Endothelial cell of umbilical vein (primary cell): Measurements from ENCODE around the gene WDR90. TPM values are rescaled to one million over a fixed set of nuclear protein-coding genes. Genes with fewer than 3 reads are reported as not detected.

Source experiments
- BruUV-seq: library from RNA; stranded (reverse); fragments of 400-500 nt; replicated peaks from 2 replicates; lab custom pipeline; 2021; lab: Mats Ljungman, UMichigan
- CTCF ChIA-PET: fragments of 300-600, 350-600 bp; sonication (Branson Sonifier 250); formaldehyde crosslinking; loops from one replicate; lab custom pipeline; 2021; ENCODE audit warnings: antibody characterized with exemption, inconsistent platforms; lab: Charles Lee
- POLR2A ChIA-PET: fragments of 300-600, 350-600 bp; sonication (Branson Sonifier 250); formaldehyde crosslinking; loops from one replicate; lab custom pipeline; 2021; ENCODE audit warnings: antibody characterized with exemption, inconsistent platforms; lab: Charles Lee
- DNase-seq: peaks from one replicate; pipeline ENCODE4 v3.0.0-alpha.2; 2011; ENCODE audit warnings: low read depth, low spot score
- FAIRE-seq: peaks from 2 replicates; lab custom pipeline; 2011; peaks lifted over from hg19 to GRCh38; lab: Jason Lieb, UNC
- H2AFZ ChIP-seq: 2 replicates; pipeline ENCODE4 v1.6.0; 2012; ENCODE audit warnings: low read depth, low read length, control low read depth, inconsistent platforms
- H3K27ac ChIP-seq: 2 replicates; pipeline ENCODE4 v1.5.1; 2011; ENCODE audit warnings: low read depth, mild to moderate bottlenecking, control low read depth, low read length, moderate library complexity; ENCODE audit not compliant: insufficient read depth
- H3K27me3 ChIP-seq, 2 experiments: 2 replicates each; pipeline versions ENCODE4 v1.6.0 to v1.6.1; 2011; ENCODE audit warnings: low read length in 2 of 2, mixed read lengths in 1 of 2; ENCODE audit not compliant: control insufficient read depth in 2 of 2, insufficient read depth in 2 of 2
- H3K36me3 ChIP-seq, 2 experiments: 2 replicates in 1 of 2; 3 replicates in 1 of 2; pipeline ENCODE4 v1.5.1; 2011; ENCODE audit warnings: low read length in 2 of 2, mild to moderate bottlenecking in 1 of 2, moderate library complexity in 1 of 2; ENCODE audit not compliant: control insufficient read depth in 2 of 2, insufficient read depth in 2 of 2; ENCODE audit errors: extremely low read depth in 1 of 2
- H3K4me1 ChIP-seq: 3 replicates; pipeline ENCODE4 v1.5.1; 2011; ENCODE audit warnings: mild to moderate bottlenecking, low read length; ENCODE audit not compliant: control insufficient read depth, insufficient read depth; ENCODE audit errors: extremely low read depth
- H3K4me2 ChIP-seq: 2 replicates; pipeline ENCODE4 v1.6.1; 2011; ENCODE audit warnings: low read length, control low read depth, mixed read lengths; ENCODE audit not compliant: insufficient read depth
- H3K4me3 ChIP-seq, 3 experiments: fragments of 200-600 bp in 1 of 3; sonication (generic), shearing (Covaris generic) in 1 of 3; replicated peaks in 1 of 3; 2 replicates each; pipeline ENCODE4 v1.5.1; 2011 to 2016; ENCODE audit warnings: control low read depth in 3 of 3, low read length in 3 of 3, mild to moderate bottlenecking in 2 of 3, inconsistent platforms in 1 of 3, low read depth in 1 of 3, moderate library complexity in 1 of 3; ENCODE audit not compliant: insufficient read depth in 1 of 3
- H3K79me2 ChIP-seq: 2 replicates; pipeline ENCODE4 v1.6.0; 2012; ENCODE audit warnings: low read length, inconsistent platforms; ENCODE audit not compliant: control insufficient read depth, insufficient read depth
- H3K9ac ChIP-seq: replicated peaks from 2 replicates; pipeline ENCODE3; 2011; ENCODE audit warnings: low read length, control low read depth; ENCODE audit not compliant: insufficient read depth; ENCODE audit errors: extremely low read depth
- H3K9me1 ChIP-seq: replicated peaks from 3 replicates; pipeline ENCODE4 v1.6.0; 2011; ENCODE audit warnings: mild to moderate bottlenecking, low read length; ENCODE audit not compliant: control insufficient read depth, insufficient read depth; ENCODE audit errors: extremely low read depth
- H3K9me3 ChIP-seq: replicated peaks from 2 replicates; pipeline ENCODE4 v1.5.1; 2012; ENCODE audit warnings: low read length, inconsistent platforms; ENCODE audit not compliant: control insufficient read depth, insufficient read depth
- H4K20me1 ChIP-seq: replicated peaks from 2 replicates; pipeline ENCODE3; 2011; ENCODE audit warnings: mild to moderate bottlenecking, low read length; ENCODE audit not compliant: control insufficient read depth, insufficient read depth; ENCODE audit errors: extremely low read depth
- EZH2 ChIP-seq: IDR thresholded peaks from 2 replicates; pipeline ENCODE4 v1.6.1; 2012; ENCODE audit warnings: borderline replicate concordance, low read depth, mild to moderate bottlenecking, moderate library complexity, low read length, inconsistent platforms; ENCODE audit not compliant: severe bottlenecking
- FOS ChIP-seq: IDR thresholded peaks from 2 replicates; pipeline ENCODE4 v1.6.1; 2011; ENCODE audit warnings: mild to moderate bottlenecking, low read length, moderate library complexity, borderline replicate concordance; ENCODE audit not compliant: insufficient read depth
- JUN ChIP-seq: IDR thresholded peaks from 2 replicates; pipeline ENCODE4 v1.6.1; 2011; ENCODE audit warnings: borderline replicate concordance, low read depth; ENCODE audit not compliant: insufficient read length, insufficient read depth
- MAX ChIP-seq: IDR thresholded peaks from 2 replicates; pipeline ENCODE4 v1.6.1; 2011; ENCODE audit not compliant: insufficient read depth, insufficient read length
- MYC ChIP-seq: IDR thresholded peaks from one replicate; pipeline ENCODE4 v1.6.1; 2011; ENCODE audit warnings: mild to moderate bottlenecking, low read depth, low read length
- POLR2A ChIP-seq: IDR thresholded peaks from 2 replicates; pipeline ENCODE4 v1.6.1; 2012; ENCODE audit warnings: low read depth, mild to moderate bottlenecking, control low read depth, low read length
- POLR2AphosphoS5 ChIP-seq: IDR thresholded peaks from 2 replicates; pipeline ENCODE4 v1.6.1; 2012; ENCODE audit warnings: low read depth, mild to moderate bottlenecking, control low read depth, low read length, moderate library complexity; ENCODE audit not compliant: insufficient read depth
- dilution Hi-C: fragments of 300-500 bp; cut with MboI; formaldehyde crosslinking; loops from one replicate; pipeline ENCODE4 v1.15.0; 2019; ENCODE audit warnings: low sequenced_read_pairs; ENCODE audit not compliant: extremely low pct_ligation_motif_present
- intact Hi-C: fragments of 100-400 bp; cut with micrococcal nuclease; formaldehyde crosslinking; loops from one replicate; pipeline ENCODE4 v1.10.0; 2022
- polyA plus RNA-seq, 4 experiments: library from polyadenylated mRNA; depleted of rRNA in 3 of 4; stranded (reverse) in 3 of 4; unstranded in 1 of 4; fragments of >200 nt; gene quantifications; 2 replicates each; pipeline versions ENCODE4 v1.2.1 to v1.2.3, GENCODE V29; 2011 to 2012; ENCODE audit warnings: missing spikeins in 1 of 4
- total RNA-seq: library from RNA; stranded (reverse); gene quantifications from 2 replicates; pipeline ENCODE4 v1.2.3, GENCODE V29; 2021
- TF ChIP-seq, protein P1 (sequence below), 2 donors: IDR thresholded peaks; 1 replicate in 1 of 2; 2 replicates in 1 of 2; pipeline ENCODE4 v1.5.1; 2011; ENCODE audit warnings: low read length in 2 of 2, mild to moderate bottlenecking in 2 of 2, moderate library complexity in 2 of 2, control low read depth in 1 of 2, inconsistent platforms in 1 of 2, low read depth in 1 of 2; ENCODE audit not compliant: insufficient read depth in 1 of 2; ENCODE audit errors: extremely low read depth in 1 of 2

WDR90 gene
- total and polyA plus RNA-seq, 2 donors (not counting 3 experiments of a cell fraction or from before 2014, with no cell fraction given), result 22.2 to 51.8 TPM

DNA sequence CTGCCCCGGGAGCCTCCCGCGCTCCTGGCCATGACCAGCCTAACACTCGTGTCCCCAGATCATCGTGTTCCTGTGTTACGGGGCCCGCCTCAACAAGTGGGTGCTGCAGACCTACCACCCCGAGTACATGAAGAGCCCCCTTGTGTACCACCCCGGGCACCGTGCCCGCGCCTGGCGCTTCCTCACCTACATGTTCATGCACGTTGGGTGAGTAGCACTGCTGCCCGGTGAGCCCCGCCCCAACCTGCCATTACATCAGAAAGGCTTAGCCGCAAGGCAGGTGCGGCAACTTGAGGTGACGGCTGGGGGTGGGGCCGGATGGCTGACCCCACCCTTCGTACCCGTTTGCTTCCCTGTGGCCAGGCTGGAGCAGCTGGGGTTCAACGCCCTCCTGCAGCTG, 27.7 kb downstream of the WDR90 start:
- dilution Hi-C loops (no loop called here), intact Hi-C loops (no loop called here)
- no peak overlapping the region for H3K9ac ChIP-seq
- no TSS peak for BruUV-seq
- no peak for FAIRE-seq
- peaks cover 12% of the 10 kb centered on the region for H3K4me1 ChIP-seq
- TF ChIP-seq JUN (no peak), MAX (no peak), FOS (no peak), MYC (no peak), EZH2 (no peak), POLR2AphosphoS5 (no peak), POLR2A (no peak)
- TF ChIP-seq, protein P1, sequence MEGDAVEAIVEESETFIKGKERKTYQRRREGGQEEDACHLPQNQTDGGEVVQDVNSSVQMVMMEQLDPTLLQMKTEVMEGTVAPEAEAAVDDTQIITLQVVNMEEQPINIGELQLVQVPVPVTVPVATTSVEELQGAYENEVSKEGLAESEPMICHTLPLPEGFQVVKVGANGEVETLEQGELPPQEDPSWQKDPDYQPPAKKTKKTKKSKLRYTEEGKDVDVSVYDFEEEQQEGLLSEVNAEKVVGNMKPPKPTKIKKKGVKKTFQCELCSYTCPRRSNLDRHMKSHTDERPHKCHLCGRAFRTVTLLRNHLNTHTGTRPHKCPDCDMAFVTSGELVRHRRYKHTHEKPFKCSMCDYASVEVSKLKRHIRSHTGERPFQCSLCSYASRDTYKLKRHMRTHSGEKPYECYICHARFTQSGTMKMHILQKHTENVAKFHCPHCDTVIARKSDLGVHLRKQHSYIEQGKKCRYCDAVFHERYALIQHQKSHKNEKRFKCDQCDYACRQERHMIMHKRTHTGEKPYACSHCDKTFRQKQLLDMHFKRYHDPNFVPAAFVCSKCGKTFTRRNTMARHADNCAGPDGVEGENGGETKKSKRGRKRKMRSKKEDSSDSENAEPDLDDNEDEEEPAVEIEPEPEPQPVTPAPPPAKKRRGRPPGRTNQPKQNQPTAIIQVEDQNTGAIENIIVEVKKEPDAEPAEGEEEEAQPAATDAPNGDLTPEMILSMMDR (IDR thresholded peaks at IDR 0.05; ENCODE audit: extremely low read depth in 1 of 2, insufficient read depth in 1 of 2, low read depth in 1 of 2, low read length in 2 of 2), result no peak
- no peaks in the 10 kb centered on the region for H3K9me3 ChIP-seq
- no peak overlapping the region for H3K4me3 ChIP-seq
- H4K20me1 ChIP-seq, result no peaks in the 10 kb centered on the region
- H3K36me3 ChIP-seq, result peaks cover 3 to 19% of the 10 kb centered on the region in 2 experiments
- ChIA-PET CTCF (interaction anchor here (1.4 kb wide), 1 partner anchor 9 kb away, joined by 6 read pairs; the partner anchor contains the start of gene RHOT2), POLR2A (no interaction called here)
- H3K79me2 ChIP-seq, result peaks cover 14% of the 10 kb centered on the region
- no peak overlapping the region for H3K27ac ChIP-seq
- no peak overlapping the region for H3K4me2 ChIP-seq
- no peak overlapping the region for H2AFZ ChIP-seq
- DNase-seq, result no peak
- H3K9me1 ChIP-seq, result no peaks in the 10 kb centered on the region
- H3K27me3 ChIP-seq, result no peaks in the 10 kb centered on the region
